PC-9 (cell line): ENCODE data around the gene BCL11B.

Experiments
- EZH2 ChIP-seq: fragments of 200-600 bp; sonication (generic); IDR thresholded peaks from 2 replicates; pipeline ENCODE4 v1.8.0; 2017; ENCODE audit warnings: antibody characterized with exemption, low read depth
- TF ChIP-seq, protein P1 (sequence below): fragments of 200-600 bp; sonication (generic); conservative IDR thresholded peaks from 2 replicates; pipeline ENCODE4 v1.6.1; 2017; ENCODE audit warnings: mixed run types, antibody characterized with exemption, mild to moderate bottlenecking, moderate library complexity

DNA sequence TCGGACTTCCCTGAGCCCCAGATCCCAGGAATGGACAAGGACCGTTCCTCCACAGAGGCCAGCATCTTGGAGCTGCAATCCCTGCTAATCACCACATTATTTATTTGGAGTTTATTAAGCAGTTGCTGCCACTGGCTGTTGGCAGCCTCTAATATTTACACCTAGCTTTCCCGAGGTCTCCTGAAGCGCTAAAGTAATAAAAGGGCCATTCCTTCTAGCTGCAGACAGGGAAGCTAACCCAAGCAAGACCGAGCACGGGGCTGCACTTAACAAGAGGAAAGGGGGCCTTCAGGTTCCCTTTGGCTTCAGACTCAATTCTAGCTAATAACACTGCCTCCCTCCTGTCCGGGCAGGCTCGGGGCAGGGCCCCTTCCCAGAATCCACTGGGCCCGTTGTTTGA is 63.7 kb downstream of the BCL11B start:
- TF ChIP-seq, protein P1, sequence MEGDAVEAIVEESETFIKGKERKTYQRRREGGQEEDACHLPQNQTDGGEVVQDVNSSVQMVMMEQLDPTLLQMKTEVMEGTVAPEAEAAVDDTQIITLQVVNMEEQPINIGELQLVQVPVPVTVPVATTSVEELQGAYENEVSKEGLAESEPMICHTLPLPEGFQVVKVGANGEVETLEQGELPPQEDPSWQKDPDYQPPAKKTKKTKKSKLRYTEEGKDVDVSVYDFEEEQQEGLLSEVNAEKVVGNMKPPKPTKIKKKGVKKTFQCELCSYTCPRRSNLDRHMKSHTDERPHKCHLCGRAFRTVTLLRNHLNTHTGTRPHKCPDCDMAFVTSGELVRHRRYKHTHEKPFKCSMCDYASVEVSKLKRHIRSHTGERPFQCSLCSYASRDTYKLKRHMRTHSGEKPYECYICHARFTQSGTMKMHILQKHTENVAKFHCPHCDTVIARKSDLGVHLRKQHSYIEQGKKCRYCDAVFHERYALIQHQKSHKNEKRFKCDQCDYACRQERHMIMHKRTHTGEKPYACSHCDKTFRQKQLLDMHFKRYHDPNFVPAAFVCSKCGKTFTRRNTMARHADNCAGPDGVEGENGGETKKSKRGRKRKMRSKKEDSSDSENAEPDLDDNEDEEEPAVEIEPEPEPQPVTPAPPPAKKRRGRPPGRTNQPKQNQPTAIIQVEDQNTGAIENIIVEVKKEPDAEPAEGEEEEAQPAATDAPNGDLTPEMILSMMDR, result no peak
- no peak for TF ChIP-seq EZH2
